GM12878 (cell line): Measurements from ENCODE around the gene TEX28. TPM values are rescaled to one million over a fixed set of nuclear protein-coding genes. Genes with fewer than 3 reads are reported as not detected.
A peak's percentile ranks its signal among the peaks of the same experiment; 100 is the strongest.

Experiments used
- ATAC-seq: fragments of 200-7000 bp; cut with Tn5 transposase; 3 replicates; pipeline ENCODE4 v1.9.1; 2020; ENCODE audit warnings: mild to moderate bottlenecking, moderate library complexity
- BruUV-seq: library from RNA; stranded (reverse); fragments of 400-500 nt; replicated peaks from 2 replicates; lab custom pipeline; 2021; lab: Mats Ljungman, UMichigan
- CTCF ChIA-PET: fragments of 300-600 bp; sonication (Branson Sonifier 250); formaldehyde crosslinking; extraction: SDS; loops from one replicate; lab custom pipeline; 2021; ENCODE audit warnings: inconsistent platforms; lab: Yijun Ruan, JAX
- POLR2A ChIA-PET: fragments of 350-600 bp; formaldehyde crosslinking; extraction: SDS; loops from one replicate; lab custom pipeline; 2021; ENCODE audit warnings: inconsistent platforms; lab: Charles Lee
- RAD21 ChIA-PET: fragments of 300-600 bp; sonication (Branson Sonifier 250); formaldehyde crosslinking; loops from one replicate; lab custom pipeline; 2023; ENCODE audit warnings: antibody characterized with exemption; ENCODE audit not compliant: unreplicated experiment; lab: Charles Lee
- SMC1A ChIA-PET: fragments of 300-600 bp; sonication (Branson Sonifier 250); formaldehyde crosslinking; loops from one replicate; lab custom pipeline; 2023; ENCODE audit not compliant: unreplicated experiment, uncharacterized antibody; lab: Charles Lee
- DNase-seq: peaks from one replicate; pipeline ENCODE4 v3.0.0-alpha.2; 2011; ENCODE audit warnings: low read depth, low spot score
- FAIRE-seq: peaks from 3 replicates; lab custom pipeline; 2011; peaks lifted over from hg19 to GRCh38; lab: Jason Lieb, UNC
- H2AFZ ChIP-seq: 2 replicates; pipeline ENCODE4 v1.6.0; 2011; ENCODE audit warnings: low read depth, low read length, control low read depth; ENCODE audit not compliant: control insufficient read depth
- H3K27ac ChIP-seq: 2 replicates; pipeline ENCODE4 v1.5.1; 2011; ENCODE audit warnings: control low read depth; ENCODE audit not compliant: control insufficient read depth, insufficient read depth
- H3K27me3 ChIP-seq, 2 experiments: replicated peaks in 1 of 2; 2 replicates each; pipeline versions ENCODE4 v1.6.0 to v1.6.1; 2011; ENCODE audit warnings: low read length in 1 of 2; ENCODE audit not compliant: control insufficient read depth in 2 of 2, insufficient read depth in 2 of 2
- H3K36me3 ChIP-seq, 2 experiments: 2 replicates each; pipeline ENCODE4 v1.5.1; 2011; ENCODE audit warnings: low read length in 1 of 2; ENCODE audit not compliant: control insufficient read depth in 2 of 2, insufficient read depth in 2 of 2
- H3K4me1 ChIP-seq: 2 replicates; pipeline ENCODE4 v1.6.1; 2011; ENCODE audit warnings: mild to moderate bottlenecking, low read length, moderate library complexity, mixed read lengths; ENCODE audit not compliant: control insufficient read depth, insufficient read depth
- H3K4me2 ChIP-seq: 2 replicates; pipeline ENCODE4 v1.6.0; 2011; ENCODE audit warnings: control low read depth; ENCODE audit not compliant: control insufficient read depth, insufficient read depth
- H3K4me3 ChIP-seq: fragments of 200-600 bp; sonication (generic); 2 replicates; pipeline ENCODE4 v1.5.1; 2016
- H3K79me2 ChIP-seq: 2 replicates; pipeline ENCODE4 v1.6.0; 2011; ENCODE audit warnings: low read length; ENCODE audit not compliant: control insufficient read depth, insufficient read depth
- H3K9ac ChIP-seq: 2 replicates; pipeline ENCODE4 v1.8.0; 2011; ENCODE audit warnings: low read length, control low read depth, mixed read lengths; ENCODE audit not compliant: control insufficient read depth, insufficient read depth
- H3K9me3 ChIP-seq: replicated peaks from 3 replicates; pipeline ENCODE4 v1.5.1; 2011; ENCODE audit warnings: mild to moderate bottlenecking, low read length; ENCODE audit not compliant: control insufficient read depth, insufficient read depth
- H4K20me1 ChIP-seq: 2 replicates; pipeline ENCODE4 v1.6.0; 2011; ENCODE audit not compliant: control insufficient read depth, insufficient read depth
- BCL11A ChIP-seq: IDR thresholded peaks from 2 replicates; pipeline ENCODE4 v1.6.1; 2011; ENCODE audit warnings: low read depth, low read length
- CHD1 ChIP-seq: IDR thresholded peaks from 2 replicates; pipeline ENCODE4 v1.6.1; 2012; ENCODE audit warnings: low read depth, low read length, improper control_type of control experiment
- KAT2A ChIP-seq: conservative IDR thresholded peaks from 2 replicates; pipeline ENCODE4 v1.6.1; 2011; ENCODE audit warnings: low read depth, low read length; ENCODE audit not compliant: control insufficient read depth
- MTA3 ChIP-seq: IDR thresholded peaks from 2 replicates; pipeline ENCODE4 v1.6.1; 2012; ENCODE audit warnings: low read length, inconsistent platforms, borderline replicate concordance
- PAX8 ChIP-seq: fragments of 450-650 bp; IDR thresholded peaks from 2 replicates; pipeline ENCODE4 v1.6.1; 2017; ENCODE audit warnings: mild to moderate bottlenecking, moderate library complexity
- POLR2AphosphoS5 ChIP-seq: IDR thresholded peaks from 2 replicates; pipeline ENCODE4 v1.6.1; 2011; ENCODE audit warnings: mild to moderate bottlenecking, low read length, inconsistent platforms
- ZNF24 ChIP-seq: fragments of 450-650 bp; IDR thresholded peaks from 2 replicates; pipeline ENCODE4 v1.6.1; 2017; ENCODE audit warnings: antibody characterized with exemption, mild to moderate bottlenecking
- WGBS: methylation state at CpG from one replicate; pipeline ENCODE4 v1.1.6; 2016; ENCODE audit warnings: low lambda C conversion rate; ENCODE audit not compliant: insufficient replicate concordance, insufficient coverage; ENCODE audit errors: missing lambda C conversion rate; 5-methylcytosine and 5-hydroxymethylcytosine counted together
- in situ Hi-C: fragments of 300-500 bp; cut with MboI; formaldehyde crosslinking; loops from 9 replicates; pipeline ENCODE4 v1.14.3; 2018; ENCODE audit warnings: mixed read lengths
- intact Hi-C: fragments of 100-400 bp; cut with micrococcal nuclease; formaldehyde crosslinking; loops from one replicate; pipeline ENCODE4 v1.14.2; 2022; ENCODE audit not compliant: unreplicated experiment
- polyA plus RNA-seq, 11 experiments: library from polyadenylated mRNA; depleted of rRNA in 4 of 11; unstranded in 6 of 11; stranded (reverse) in 5 of 11; fragments of >200 nt; fragmentation: Nextera tagmentation in 4 of 11; fragmentation: Illumina TruSeq in 1 of 11; extraction: Ambion mirVana in 4 of 11; extraction: Trizol in 1 of 11; gene quantifications; 1 replicate in 1 of 11; 2 replicates in 10 of 11; pipeline versions ENCODE4 v1.2.1 to v1.2.3, GENCODE V29; 2011 to 2016; ENCODE audit warnings: inconsistent platforms in 2 of 11, missing spikeins in 2 of 11, low read depth in 1 of 11
- total RNA-seq, 4 experiments: library from RNA; depleted of rRNA in 3 of 4; stranded (reverse); fragments of >200 nt in 3 of 4; fragmentation: Illumina TruSeq in 1 of 4; extraction: Trizol in 1 of 4; gene quantifications; 2 replicates each; pipeline versions ENCODE4 v1.2.1 to v1.2.3, GENCODE V29; 2013 to 2021
- TF ChIP-seq, protein P1 (sequence below), 3 experiments: IDR thresholded peaks in 2 of 3; conservative IDR thresholded peaks in 1 of 3; 2 replicates each; pipeline ENCODE4 v1.5.1; 2011; ENCODE audit warnings: low read depth in 3 of 3, low read length in 3 of 3, mild to moderate bottlenecking in 3 of 3, control low read depth in 2 of 3, moderate library complexity in 2 of 3, inconsistent platforms in 1 of 3, mixed read lengths in 1 of 3; ENCODE audit not compliant: control insufficient read depth in 2 of 3, insufficient read depth in 1 of 3; ENCODE audit errors: extremely low read depth in 1 of 3

The TEX28 gene
- total and polyA plus RNA-seq, 10 of the 15 experiments (the other 5 are each of a cell fraction or from before 2014, with no cell fraction given): not detected

DNA sequence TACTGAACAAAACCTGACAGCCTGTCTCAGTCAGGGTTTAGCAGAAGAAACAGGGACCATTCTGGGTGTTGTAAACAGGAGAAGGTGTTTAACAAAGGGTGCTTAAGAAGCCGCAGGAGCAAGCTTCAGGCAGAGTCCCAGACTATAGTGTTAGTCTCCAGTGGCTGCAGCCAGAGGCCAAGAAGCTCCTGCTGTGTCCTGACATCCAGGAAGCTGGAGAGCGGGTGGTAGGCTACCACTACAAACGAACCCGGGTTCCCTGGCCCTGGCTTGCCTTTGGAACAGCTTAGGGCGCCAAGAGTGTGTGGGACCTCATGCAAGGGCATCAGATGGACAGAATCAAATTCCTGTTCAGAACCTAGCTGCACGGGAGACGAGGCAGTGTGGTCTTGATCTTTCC is 28.6 kb upstream of the TEX28 start:
- no peaks in the 10 kb centered on the region for H3K36me3 ChIP-seq
- intact Hi-C loops: no loop called here
- no peaks in the 10 kb centered on the region for H3K27me3 ChIP-seq
- ChIA-PET SMC1A (no interaction called here), POLR2A (no interaction called here), CTCF (no interaction called here), RAD21 (no interaction called here)
- peaks cover 13% of the 10 kb centered on the region for H3K4me1 ChIP-seq
- FAIRE-seq: no peak
- H3K4me3 ChIP-seq: no peak overlapping the region
- no peak for DNase-seq
- H3K9ac ChIP-seq: no peak overlapping the region
- TF ChIP-seq PAX8 (no peak), BCL11A (no peak), CHD1 (no peak)
- H3K27ac ChIP-seq: no peak overlapping the region
- no peaks in the 10 kb centered on the region for H3K79me2 ChIP-seq
- H3K4me2 ChIP-seq: no peak overlapping the region
- H3K9me3 ChIP-seq: no peaks in the 10 kb centered on the region
- no peak for ATAC-seq
- no peaks in the 10 kb centered on the region for H4K20me1 ChIP-seq
- whole genome bisulfite sequencing: 40% methylated on average over 7 of the region's 7 CpGs
- in situ Hi-C loops: loop anchor here (25.0 kb wide), 1 partner anchor 186 kb away; the partner anchor contains the start of gene OPN1LW
- BruUV-seq: no TSS peak
- no peak overlapping the region for H2AFZ ChIP-seq

DNA sequence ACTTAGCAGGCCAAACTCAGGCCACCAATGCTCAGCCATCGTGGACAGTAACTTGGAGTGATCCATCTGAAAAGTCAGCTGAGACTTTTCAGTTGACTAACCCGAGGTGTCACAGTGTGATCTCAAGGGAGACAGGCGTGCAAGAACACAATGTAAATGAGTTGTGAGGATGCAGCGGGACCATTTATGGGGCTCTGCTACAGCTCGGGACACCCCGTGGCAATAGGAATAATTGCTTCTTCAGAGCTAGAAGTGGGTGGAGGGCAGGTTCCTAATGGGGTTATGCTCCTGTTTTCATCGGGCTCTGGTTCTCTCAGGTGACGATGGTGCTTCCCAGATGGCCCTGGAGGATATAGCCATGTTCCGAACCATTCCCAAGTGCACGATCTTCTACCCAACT is 28.0 kb upstream of the TEX28 start:
- H4K20me1 ChIP-seq: no peaks in the 10 kb centered on the region
- no peak overlapping the region for H3K4me2 ChIP-seq
- intact Hi-C loops (no loop called here), in situ Hi-C loops (loop anchor here (25.0 kb wide), 1 partner anchor 186 kb away; the partner anchor contains the start of gene OPN1LW)
- H3K9me3 ChIP-seq: no peaks in the 10 kb centered on the region
- FAIRE-seq: no peak
- no peaks in the 10 kb centered on the region for H3K27me3 ChIP-seq
- H3K27ac ChIP-seq: no peak overlapping the region
- no peak for TF ChIP-seq KAT2A
- no peak for TF ChIP-seq ZNF24
- TF ChIP-seq POLR2AphosphoS5: no peak
- TF ChIP-seq MTA3: no peak
- TF ChIP-seq, protein P1, sequence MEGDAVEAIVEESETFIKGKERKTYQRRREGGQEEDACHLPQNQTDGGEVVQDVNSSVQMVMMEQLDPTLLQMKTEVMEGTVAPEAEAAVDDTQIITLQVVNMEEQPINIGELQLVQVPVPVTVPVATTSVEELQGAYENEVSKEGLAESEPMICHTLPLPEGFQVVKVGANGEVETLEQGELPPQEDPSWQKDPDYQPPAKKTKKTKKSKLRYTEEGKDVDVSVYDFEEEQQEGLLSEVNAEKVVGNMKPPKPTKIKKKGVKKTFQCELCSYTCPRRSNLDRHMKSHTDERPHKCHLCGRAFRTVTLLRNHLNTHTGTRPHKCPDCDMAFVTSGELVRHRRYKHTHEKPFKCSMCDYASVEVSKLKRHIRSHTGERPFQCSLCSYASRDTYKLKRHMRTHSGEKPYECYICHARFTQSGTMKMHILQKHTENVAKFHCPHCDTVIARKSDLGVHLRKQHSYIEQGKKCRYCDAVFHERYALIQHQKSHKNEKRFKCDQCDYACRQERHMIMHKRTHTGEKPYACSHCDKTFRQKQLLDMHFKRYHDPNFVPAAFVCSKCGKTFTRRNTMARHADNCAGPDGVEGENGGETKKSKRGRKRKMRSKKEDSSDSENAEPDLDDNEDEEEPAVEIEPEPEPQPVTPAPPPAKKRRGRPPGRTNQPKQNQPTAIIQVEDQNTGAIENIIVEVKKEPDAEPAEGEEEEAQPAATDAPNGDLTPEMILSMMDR (IDR thresholded peaks at IDR 0.05 in 2 of 3, conservative IDR thresholded peaks at IDR 0.05 in 1 of 3; ENCODE audit: control insufficient read depth in 2 of 3, extremely low read depth in 1 of 3, insufficient read depth in 1 of 3, low read depth in 3 of 3, low read length in 3 of 3): peak in 1 of 3 experiments; percentile 17; a peak in 1 of 6 replicates
- ATAC-seq: 0 out of 3 replicates have a peak, but pooled peaks have one; percentile 22
- ChIA-PET SMC1A (interaction anchor here (0.7 to 1.4 kb wide), 3 partner anchors 9 to 11 kb away, joined by 3 to 5 read pairs (median 4); no protein-coding TSS in a partner anchor), CTCF (no interaction called here), POLR2A (no interaction called here), RAD21 (no interaction called here)
- BruUV-seq: no TSS peak
- no peak overlapping the region for H3K9ac ChIP-seq
- H3K36me3 ChIP-seq: no peaks in the 10 kb centered on the region
- no peaks in the 10 kb centered on the region for H3K79me2 ChIP-seq
- 24% methylated on average over 10 of the region's 10 CpGs for WGBS
- no peak for DNase-seq
- peaks cover 13% of the 10 kb centered on the region for H3K4me1 ChIP-seq
- H3K4me3 ChIP-seq: no peak overlapping the region
- no peak overlapping the region; the same call in 1 of the 2 replicates for H2AFZ ChIP-seq
